Forelimb muscle (tissue), 1 donor: Measurements from ENCODE around the gene USP34. TPM values are rescaled to one million over a fixed set of nuclear protein-coding genes. Genes with fewer than 3 reads are reported as not detected.
"Not testable (repeated sequence)": the region's sequence is repeated elsewhere in the genome, so short reads cannot be mapped to it uniquely, and the experiment has no call there.

Experiments used
- DNase-seq: peaks from one replicate; pipeline ENCODE4 v3.0.0-alpha.2; 2013; ENCODE audit warnings: low read depth
- polyA plus RNA-seq: library from polyadenylated mRNA; unstranded; fragments of 120-200 nt; gene quantifications from one replicate; pipeline ENCODE4 v1.2.1, GENCODE V29; 2013; ENCODE audit not compliant: insufficient read length

Gene USP34
- polyA plus RNA-seq, 1 donor, result 84.6 TPM

DNA sequence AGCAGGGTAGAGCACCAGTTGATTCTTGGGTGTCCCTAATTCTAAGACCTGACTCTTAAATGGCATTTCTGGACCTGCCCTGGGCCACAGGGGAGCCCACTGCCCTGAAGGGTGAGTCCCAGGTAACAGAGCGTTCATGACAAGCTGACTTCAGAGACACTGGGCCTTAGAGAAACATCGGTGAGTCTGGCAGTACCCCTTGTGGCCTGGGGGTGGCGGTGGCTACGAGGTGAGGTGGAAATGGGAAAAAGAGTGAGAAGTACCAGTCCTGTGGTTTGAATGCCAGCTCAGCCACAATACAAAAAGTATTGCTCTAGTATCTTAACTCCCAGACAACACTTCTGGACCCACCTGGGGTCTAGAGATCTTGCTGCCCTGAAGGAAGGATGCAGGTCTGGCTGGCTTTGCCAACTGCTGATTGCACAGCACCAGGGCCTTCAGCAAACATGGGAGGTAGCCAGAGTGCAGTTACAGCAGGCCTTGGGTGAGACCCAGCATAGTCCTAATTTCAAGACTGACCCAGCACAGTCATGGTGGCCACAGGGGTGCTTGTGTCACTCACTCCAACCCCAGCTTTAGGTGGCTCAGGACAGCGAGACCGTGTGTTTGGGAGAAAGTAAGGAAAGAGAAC lies 44.5 kb downstream of the USP34 start:
- DNase-seq, result no peak

DNA sequence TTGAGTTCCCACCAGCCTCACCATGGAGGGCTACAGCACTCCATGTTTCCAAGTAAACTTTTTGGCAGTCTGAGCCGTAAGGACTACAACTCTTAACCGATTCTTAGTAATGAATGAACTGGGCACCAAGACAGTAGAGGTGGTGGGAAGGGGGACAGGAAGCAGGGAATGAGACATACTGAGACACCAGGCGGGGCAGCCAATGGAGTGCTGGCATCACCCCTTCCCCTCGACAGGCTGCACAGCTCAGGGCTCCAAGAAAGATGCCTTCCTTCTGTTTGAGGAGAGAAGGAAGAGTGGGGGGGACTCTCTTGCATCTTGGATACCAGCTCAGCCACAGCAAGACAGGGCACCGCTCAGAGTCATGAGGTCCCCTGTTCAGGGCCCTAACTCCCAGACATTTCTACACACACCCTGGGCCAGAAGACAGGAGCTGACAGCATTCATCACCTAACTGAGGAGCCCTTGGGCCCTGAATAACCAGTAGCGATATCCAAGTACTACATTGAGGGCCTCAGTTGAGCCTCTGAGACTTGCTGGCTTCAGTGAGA lies 45.2 kb downstream of the USP34 start:
- DNase-seq, result no peak

DNA sequence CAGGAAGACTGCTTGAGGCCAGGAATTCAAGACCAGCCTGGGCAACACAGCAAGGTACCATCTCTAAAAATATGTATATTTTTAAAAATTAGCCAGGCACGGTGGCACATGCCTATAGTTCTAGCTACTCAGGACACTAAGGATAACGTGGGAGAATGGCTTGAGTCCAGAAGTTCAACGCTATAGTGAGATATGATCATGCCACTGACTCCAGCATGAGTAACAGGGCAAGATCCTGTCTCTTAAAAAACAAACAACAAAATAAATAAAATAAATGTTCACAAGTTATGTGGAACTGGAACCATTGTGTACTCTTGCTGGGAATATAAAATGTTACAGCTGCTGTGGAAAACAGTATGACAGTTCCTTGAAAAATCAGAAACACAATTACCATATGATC lies 47.2 kb downstream of the USP34 start:
- DNase-seq, result no peak

DNA sequence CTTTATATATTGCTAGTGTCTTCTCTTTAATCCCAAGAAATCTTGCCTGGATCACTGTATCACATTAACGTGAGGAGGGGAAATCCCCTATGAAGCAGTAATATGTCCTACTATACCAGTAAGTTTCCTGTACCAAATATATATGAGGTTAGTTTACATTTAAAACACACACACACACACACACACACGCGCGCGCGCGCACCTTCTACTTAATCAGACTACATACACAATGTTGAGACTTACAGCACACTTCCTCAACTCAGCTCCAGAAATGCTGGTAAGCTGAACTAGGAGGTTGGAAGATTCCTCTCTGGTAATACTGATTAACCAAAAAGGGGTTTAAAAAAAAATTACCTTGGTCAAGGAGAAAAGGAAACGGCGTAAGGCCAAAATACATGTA lies 49.3 kb downstream of the USP34 start:
- DNase-seq, result no peak

DNA sequence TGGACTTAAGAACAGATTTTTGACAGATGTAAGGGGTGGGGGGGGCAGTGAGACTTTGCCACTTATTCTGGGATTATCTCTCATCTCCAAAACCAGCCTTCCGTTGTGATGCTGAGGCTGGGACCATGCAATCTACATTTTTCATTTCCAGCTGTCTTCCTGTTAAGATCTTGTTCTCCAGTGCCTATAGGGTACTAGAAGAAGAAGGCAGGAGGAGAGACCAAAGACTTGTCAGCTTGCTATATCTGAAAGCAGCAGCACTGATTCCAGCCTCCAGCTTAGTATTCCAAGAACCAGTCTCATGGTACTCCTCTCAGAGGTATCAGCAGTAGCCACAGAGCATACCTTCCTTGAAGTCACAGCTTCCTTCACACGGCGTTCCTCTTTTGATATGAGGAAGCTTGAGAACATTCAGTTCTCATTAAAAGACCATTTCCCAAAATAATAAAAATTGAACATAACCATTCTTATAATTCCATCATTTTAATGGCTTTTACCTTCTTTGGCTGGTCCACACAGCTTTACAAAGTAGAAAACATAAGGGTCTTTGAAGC lies 49.8 kb downstream of the USP34 start:
- DNase-seq, result no peak

- no peak for DNase-seq
Observed at GRCh38 chr2:61419570-61419969, 51.3 kb downstream of the USP34 start.

DNA sequence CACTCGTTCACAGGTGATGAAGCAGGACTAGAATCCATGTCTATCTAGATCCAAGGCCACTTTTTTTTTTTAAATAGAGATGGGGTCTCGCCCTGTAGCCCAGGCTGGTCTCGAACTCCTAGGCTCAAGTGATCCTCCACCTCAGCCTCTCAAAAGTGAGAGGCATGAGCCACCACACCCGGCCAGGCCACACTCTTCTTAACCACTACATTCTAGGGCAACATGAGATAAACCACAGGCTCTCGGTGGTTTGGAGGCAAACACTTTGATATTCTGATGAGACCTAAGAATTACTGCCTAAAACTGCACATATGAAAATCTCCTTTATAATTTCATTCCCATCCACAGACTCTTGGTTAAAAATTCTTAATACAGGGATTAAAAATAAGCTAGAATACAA lies 51.8 kb downstream of the USP34 start:
- no peak for DNase-seq

- DNase-seq, result no peak
Observed at GRCh38 chr2:61416871-61417645, 53.8 kb downstream of the USP34 start.

- DNase-seq, result no peak
Observed at GRCh38 chr2:61415265-61415664, 55.6 kb downstream of the USP34 start.

GRCh38 chr2:61414674-61415073 lies 56.2 kb downstream of the USP34 start:
- DNase-seq, result no peak

DNA sequence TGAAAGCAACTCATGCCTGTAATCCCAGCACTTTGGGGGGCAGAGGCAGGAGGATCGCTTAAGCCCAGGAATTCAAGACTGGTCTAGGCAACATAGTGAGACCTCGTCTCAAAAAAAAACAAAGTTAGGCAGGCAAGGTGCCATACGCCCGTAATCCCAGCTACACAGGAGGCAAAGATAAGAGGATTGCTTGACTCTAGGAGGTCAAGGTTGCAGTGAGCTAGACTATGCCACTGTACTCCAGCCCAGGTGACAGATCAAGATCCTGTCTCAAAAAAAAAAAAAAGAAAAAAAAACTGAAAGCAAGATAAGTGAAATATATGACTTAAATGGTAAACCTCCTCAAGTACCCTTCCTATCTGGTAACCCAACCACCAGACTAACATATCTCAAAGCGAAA lies 59.8 kb downstream of the USP34 start:
- DNase-seq, result no peak

DNA sequence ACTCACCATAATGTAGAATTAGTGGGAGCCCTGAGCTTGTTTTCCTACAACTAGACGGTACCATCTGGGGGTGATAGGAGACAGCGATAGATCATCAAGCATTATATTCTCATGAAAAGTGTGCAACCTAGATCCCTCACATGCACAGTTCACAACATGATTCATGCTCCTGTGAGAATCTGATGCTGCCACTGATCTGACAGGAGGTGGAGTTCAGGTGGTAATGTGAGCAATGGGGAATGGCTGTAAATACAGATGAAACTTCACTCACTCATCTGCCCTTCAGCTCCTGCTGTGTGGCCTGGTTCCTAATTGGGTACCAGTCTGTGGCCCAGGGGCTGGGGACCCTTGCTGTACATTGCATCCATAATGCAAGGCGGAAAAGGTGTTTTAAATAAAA lies 60.7 kb downstream of the USP34 start:
- DNase-seq, result no peak

GRCh38 chr2:61405813-61406212 lies 65.1 kb downstream of the USP34 start:
- DNase-seq, result no peak

DNA sequence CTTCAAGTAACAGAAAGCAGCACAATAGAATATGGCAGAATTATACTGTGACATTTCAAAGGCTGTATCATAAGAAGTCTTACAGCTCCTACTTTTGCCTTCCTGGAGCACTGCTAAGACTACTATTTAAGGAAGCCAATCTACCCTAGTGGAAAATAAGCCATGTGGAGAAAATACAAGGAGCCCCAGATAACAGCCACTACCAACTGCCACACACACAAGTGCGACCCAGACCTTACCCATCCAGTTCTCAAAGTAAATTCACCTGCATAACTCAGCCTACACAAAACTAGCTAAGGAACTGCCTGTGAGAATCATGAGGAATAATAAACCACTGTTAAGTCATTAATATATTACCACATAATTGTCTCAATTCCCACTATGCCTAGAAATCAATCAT lies 66.4 kb downstream of the USP34 start:
- no peak for DNase-seq

GRCh38 chr2:61398413-61398812 lies 72.5 kb downstream of the USP34 start:
- no peak for DNase-seq

DNA sequence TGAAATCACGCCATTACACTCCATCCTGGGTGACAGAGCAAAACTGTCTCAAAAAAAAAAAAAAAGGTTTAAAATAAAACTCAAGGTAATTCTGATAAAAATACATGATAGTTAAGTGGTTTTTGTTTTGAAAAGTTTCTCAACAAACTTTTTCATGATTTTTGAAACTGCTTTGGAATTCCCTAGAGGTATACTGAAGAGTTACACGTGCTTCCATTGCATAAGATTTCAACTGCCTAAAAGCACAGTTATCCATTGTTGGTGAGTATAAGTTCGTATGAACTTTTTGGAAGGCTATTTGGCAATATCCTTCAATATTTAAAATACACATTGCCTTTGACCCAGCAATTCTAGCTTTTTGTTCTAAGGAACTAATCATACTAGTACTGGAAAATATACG lies 74.9 kb downstream of the USP34 start:
- no peak for DNase-seq

DNA sequence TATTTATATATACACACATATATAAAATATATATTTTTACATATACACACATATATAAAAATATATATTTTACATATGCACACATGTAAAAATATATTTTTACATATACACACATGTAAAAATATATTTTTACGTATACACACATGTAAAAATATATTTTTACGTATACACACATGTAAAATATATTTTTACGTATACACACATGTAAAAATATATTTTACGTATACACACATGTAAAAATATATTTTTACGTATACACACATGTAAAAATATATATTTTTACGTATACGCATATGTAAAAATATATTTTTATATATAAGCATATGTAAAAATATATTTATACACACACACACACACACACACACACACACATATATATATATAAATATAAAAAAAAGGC lies 83.3 kb downstream of the USP34 start:
- not testable (repeated sequence) for DNase-seq

- not testable (repeated sequence) for DNase-seq
Observed at GRCh38 chr2:61380882-61381197, 90.0 kb downstream of the USP34 start.

DNA sequence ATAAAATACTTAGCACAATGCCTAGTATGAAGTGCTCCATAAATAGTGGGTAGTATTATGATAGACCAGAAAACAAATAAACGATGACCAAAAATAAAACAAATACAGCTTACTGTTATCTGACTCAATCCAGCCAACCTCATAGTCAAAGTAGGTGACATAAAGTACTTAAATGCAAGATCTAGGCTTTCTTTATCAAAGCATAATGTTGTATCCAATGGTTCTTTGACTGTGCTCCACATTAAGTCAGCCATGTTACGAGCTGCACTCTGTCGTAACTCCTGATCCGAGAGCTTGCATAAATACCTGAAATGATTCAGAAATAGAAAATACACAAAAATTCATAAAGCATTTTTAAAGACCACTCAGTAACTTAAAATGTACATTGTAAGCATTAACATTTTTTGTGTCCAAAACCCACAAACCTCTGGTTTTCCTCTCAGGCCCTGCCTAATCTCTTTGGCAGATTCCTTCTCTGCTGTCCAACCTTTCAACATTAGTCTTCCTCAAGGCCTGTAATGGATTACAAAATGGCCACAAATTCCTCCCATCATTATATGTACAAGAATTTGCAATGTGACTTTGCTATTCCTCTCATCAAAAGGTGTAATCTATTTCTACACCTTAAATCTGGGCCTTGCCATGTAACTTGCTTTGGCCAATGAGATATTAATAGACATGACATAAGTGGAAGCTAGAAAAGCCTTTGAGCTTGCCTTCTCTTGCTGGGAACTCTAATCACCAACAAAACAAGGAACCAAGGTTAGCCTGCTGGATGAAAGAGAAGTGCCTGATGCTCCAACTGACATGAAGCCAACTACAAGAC lies 90.6 kb downstream of the USP34 start:
- no peak for DNase-seq

GRCh38 chr2:61379521-61379920 lies 91.4 kb downstream of the USP34 start:
- no peak for DNase-seq

DNA sequence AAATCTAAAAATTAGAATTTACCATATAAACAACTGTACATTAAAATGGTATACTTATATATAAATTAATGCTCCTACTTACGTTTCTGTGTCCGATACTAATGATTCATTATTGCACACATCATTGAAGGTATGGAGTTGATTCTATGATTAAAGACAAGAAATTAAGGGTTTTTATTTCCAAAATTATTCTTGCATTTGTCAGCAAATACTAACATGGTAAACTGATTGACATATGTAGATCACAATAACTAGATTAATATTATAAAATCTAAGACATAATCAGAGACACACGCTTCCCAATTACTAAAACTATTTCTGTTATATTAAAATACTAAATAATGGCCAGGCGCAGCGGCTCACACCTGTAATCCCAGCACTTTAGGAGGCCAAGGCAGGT lies 92.6 kb downstream of the USP34 start:
- DNase-seq, result no peak

DNA sequence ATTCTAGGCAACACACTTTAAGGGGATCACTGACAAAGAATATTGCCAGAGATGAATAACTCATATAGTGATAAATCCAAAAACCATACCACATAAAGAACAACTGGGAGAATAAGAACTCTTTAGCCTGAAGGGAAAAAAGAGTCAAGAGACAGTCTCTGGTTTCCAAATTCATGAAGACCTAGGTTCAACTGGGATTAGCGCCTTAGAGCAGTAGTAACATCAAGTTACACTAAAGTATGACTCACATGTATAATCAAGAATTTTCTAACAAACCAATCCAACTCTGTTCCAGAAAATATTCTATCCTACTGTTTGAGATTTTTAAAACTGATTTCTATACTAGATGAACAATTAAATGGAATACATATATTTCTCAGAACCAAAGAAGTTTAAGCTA lies 93.8 kb downstream of the USP34 start:
- no peak for DNase-seq
